Right kidney (tissue), 1 donor: ENCODE measurements around the gene DCLRE1A.

Experiments used
- DNase-seq: peaks from one replicate; pipeline ENCODE4 v3.0.0-alpha.2; 2016

DCLRE1A gene

DNA sequence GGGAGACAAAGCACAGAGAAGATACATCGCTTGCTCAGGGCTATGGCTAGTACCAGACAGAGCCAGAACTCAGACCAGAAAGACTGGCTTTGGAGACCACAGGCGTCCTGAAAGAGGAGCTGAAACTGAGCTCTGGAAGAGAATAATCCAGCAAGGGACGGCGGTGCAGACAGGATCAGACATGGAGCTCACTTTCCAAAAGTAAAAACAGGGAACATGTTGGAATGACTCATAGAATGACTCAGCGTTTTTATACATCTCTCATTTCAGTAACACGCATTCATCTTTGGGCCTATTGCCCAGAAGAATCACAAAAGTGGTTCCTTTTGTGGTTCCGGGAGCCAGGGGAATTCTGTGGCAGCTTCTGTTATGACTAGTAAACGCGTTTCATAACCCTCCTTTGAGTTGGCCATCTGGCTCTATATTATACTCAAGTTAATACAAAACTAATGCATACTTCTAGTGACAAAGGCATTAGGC lies 65.2 kb downstream of the DCLRE1A start:
- DNase-seq: no peak
